Stimulated activated CD4-positive, alpha-beta T cell treated with anti-CD3 and anti-CD28 coated beads, Interleukin-4, amount 100 ng/mL, for 4 hours (primary cell): ENCODE data around the gene RRP12.

Experiments used
- DNase-seq, 2 experiments: peaks; one replicate each; pipeline ENCODE4 v3.0.0-alpha.2; 2020

RRP12 gene

GRCh38 chr10:97307866-97308780 lies 93.0 kb downstream of the RRP12 start:
- DNase-seq, result no peak

GRCh38 chr10:97307441-97307840 lies 93.7 kb downstream of the RRP12 start:
- DNase-seq, result no peak
